Measurements from ENCODE around the gene RGS12. TPM values are rescaled to one million over a fixed set of nuclear protein-coding genes. Genes with fewer than 3 reads are reported as not detected.

RGS12 gene
- total RNA-seq, 2 experiments from 2014 or later, result 5.2 to 6.4 TPM

DNA sequence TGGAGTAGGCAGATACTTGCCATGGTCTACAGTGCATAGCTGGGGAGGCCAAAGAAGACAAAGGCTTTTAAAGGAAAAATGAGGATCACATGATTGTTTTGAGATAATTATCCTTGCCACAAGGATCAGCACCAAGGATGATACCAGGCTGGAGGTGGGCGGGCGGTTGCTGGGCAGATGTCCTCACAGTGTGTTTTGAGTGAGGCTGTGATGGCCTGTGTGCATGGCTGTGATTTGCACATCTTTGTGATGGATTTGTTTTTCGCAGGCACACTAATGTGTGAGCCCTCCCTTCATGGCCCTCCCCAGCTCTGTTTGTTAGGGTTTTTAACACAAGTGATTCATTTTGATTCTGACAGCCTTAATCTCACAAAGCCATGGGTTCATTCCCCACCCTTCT is 46.8 kb downstream of the RGS12 start:
- Histone ChIP-seq H3K9me2 (ENCODE audit: insufficient read depth, low read length) (no peaks in the 10 kb centered on the region), H3K4me1 (ENCODE audit: insufficient read depth, low read length, poor library complexity, severe bottlenecking) (peaks cover 7% of the 10 kb centered on the region), H3K9me3 (ENCODE audit: low read length) (no peaks in the 10 kb centered on the region), H3K27ac (ENCODE audit: low read depth, low read length, poor library complexity, severe bottlenecking) (no peak overlapping the region), H3K79me2 (ENCODE audit: insufficient read depth, low read depth, low read length) (no peaks in the 10 kb centered on the region), H4K20me1 (ENCODE audit: insufficient read depth, low read length) (no peaks in the 10 kb centered on the region), H3K36me3 (ENCODE audit: insufficient read depth, low read length) (no peaks in the 10 kb centered on the region), H2AFZ (ENCODE audit: low read length) (no peak overlapping the region), H3K4me3 (ENCODE audit: low read depth, low read length, poor library complexity, severe bottlenecking) (no peak overlapping the region), H3K4me2 (ENCODE audit: low read length) (no peak overlapping the region)
- intact Hi-C loops (cut with micrococcal nuclease; ENCODE audit: unreplicated experiment), result no loop called here
- no TSS peak for BruUV-seq (replicated peaks)
- ChIA-PET POLR2A (no interaction called here), CTCF (ENCODE audit: unreplicated experiment) (interaction anchor here (0.6 kb wide), 1 partner anchor 134 kb away, joined by 3 read pairs; no protein-coding TSS in a partner anchor)
- no peak for DNase-seq (ENCODE audit: low spot score)
- no peak for TF ChIP-seq EZH2phosphoT487 (IDR thresholded peaks at IDR 0.05; ENCODE audit: borderline replicate concordance, low read depth, low read length)
- TF ChIP-seq, protein P1, sequence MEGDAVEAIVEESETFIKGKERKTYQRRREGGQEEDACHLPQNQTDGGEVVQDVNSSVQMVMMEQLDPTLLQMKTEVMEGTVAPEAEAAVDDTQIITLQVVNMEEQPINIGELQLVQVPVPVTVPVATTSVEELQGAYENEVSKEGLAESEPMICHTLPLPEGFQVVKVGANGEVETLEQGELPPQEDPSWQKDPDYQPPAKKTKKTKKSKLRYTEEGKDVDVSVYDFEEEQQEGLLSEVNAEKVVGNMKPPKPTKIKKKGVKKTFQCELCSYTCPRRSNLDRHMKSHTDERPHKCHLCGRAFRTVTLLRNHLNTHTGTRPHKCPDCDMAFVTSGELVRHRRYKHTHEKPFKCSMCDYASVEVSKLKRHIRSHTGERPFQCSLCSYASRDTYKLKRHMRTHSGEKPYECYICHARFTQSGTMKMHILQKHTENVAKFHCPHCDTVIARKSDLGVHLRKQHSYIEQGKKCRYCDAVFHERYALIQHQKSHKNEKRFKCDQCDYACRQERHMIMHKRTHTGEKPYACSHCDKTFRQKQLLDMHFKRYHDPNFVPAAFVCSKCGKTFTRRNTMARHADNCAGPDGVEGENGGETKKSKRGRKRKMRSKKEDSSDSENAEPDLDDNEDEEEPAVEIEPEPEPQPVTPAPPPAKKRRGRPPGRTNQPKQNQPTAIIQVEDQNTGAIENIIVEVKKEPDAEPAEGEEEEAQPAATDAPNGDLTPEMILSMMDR (conservative IDR thresholded peaks at IDR 0.05; ENCODE audit: low read length), result no peak

DNA sequence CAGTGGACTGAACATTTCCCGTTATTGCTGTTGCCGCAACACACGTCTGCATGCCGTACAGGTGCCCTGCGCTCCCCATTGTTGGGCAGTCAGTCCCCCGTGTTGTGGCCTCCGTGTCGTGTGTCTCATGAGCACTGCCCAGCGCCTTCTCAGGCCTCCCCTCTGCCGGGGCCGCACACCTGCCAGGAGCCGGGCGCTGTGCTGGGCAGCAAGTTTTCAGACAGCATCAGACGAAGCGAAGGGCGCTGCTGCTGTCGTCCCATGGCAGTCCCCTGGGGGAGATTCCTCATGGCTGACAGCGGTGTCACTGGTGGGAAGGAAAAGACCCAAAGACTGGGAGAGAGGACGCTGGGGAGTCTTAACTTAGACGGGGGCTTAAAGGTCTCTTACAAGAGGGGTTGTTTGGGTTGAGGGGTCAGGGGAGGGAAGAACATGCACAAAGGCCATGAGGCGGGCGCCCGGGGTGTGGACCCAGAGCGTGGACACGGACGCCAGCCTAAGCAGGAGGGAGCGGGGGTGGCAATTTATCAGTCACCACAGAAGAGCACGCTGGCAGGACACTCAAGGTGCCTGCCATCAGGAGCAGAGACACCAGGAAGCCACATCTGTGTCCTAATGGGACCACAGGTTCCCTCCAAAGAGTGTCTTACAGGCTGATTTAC is 47.3 kb downstream of the RGS12 start:
- H3K79me2 ChIP-seq (ENCODE audit: insufficient read depth, low read depth, low read length), result no peaks in the 10 kb centered on the region
- ChIA-PET POLR2A (no interaction called here), CTCF (ENCODE audit: unreplicated experiment) (no interaction called here)
- no peak overlapping the region for H2AFZ ChIP-seq (ENCODE audit: low read length)
- DNase-seq (ENCODE audit: low spot score), result no peak
- intact Hi-C loops (cut with micrococcal nuclease; ENCODE audit: unreplicated experiment), result no loop called here
- BruUV-seq (replicated peaks), result no TSS peak
- no peak overlapping the region for H3K4me2 ChIP-seq (ENCODE audit: low read length)
- peaks cover 7% of the 10 kb centered on the region for H3K4me1 ChIP-seq (ENCODE audit: insufficient read depth, low read length, poor library complexity, severe bottlenecking)
- no peaks in the 10 kb centered on the region for H3K36me3 ChIP-seq (ENCODE audit: insufficient read depth, low read length)
- H4K20me1 ChIP-seq (ENCODE audit: insufficient read depth, low read length), result no peaks in the 10 kb centered on the region
- no peak overlapping the region for H3K27ac ChIP-seq (ENCODE audit: low read depth, low read length, poor library complexity, severe bottlenecking)
- no peaks in the 10 kb centered on the region for H3K9me3 ChIP-seq (ENCODE audit: low read length)
- no peak for TF ChIP-seq EZH2phosphoT487 (IDR thresholded peaks at IDR 0.05; ENCODE audit: borderline replicate concordance, low read depth, low read length)
- TF ChIP-seq, protein P1 (conservative IDR thresholded peaks at IDR 0.05; ENCODE audit: low read length), result no peak
- H3K9me2 ChIP-seq (ENCODE audit: insufficient read depth, low read length), result no peaks in the 10 kb centered on the region
- H3K4me3 ChIP-seq (ENCODE audit: low read depth, low read length, poor library complexity, severe bottlenecking), result no peak overlapping the region

DNA sequence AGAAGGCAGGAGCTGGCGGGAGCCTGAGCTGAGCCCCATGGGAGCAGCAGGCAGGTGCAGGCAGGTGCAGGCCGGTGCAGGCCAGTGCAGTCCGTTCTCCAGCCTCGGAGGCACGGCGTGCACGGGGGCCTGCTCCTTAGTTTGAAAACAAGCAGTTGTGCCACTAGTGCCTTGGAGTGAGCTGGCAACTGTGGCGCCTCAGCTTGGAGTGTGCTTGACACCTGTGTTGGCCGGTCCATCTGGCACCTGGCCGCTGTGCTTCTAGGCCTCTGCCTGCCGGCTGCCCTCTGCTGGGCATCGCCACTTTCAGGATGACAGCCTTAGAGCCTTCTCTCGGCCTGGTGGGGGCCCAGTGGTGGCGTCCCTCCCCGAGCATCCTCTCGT is 47.9 kb downstream of the RGS12 start:
- Histone ChIP-seq H3K36me3 (ENCODE audit: insufficient read depth, low read length) (no peaks in the 10 kb centered on the region), H3K9me3 (ENCODE audit: low read length) (no peaks in the 10 kb centered on the region), H3K9me2 (ENCODE audit: insufficient read depth, low read length) (no peaks in the 10 kb centered on the region), H3K4me2 (ENCODE audit: low read length) (no peak overlapping the region), H4K20me1 (ENCODE audit: insufficient read depth, low read length) (no peaks in the 10 kb centered on the region), H3K79me2 (ENCODE audit: insufficient read depth, low read depth, low read length) (no peaks in the 10 kb centered on the region), H3K27ac (ENCODE audit: low read depth, low read length, poor library complexity, severe bottlenecking) (no peak overlapping the region), H2AFZ (ENCODE audit: low read length) (no peak overlapping the region), H3K4me3 (ENCODE audit: low read depth, low read length, poor library complexity, severe bottlenecking) (no peak overlapping the region), H3K4me1 (ENCODE audit: insufficient read depth, low read length, poor library complexity, severe bottlenecking) (peaks cover 7% of the 10 kb centered on the region)
- TF ChIP-seq, protein P1 (conservative IDR thresholded peaks at IDR 0.05; ENCODE audit: low read length), result no peak
- no peak for TF ChIP-seq EZH2phosphoT487 (IDR thresholded peaks at IDR 0.05; ENCODE audit: borderline replicate concordance, low read depth, low read length)
- CTCF ChIA-PET (ENCODE audit: unreplicated experiment), result no interaction called here
- no peak for DNase-seq (ENCODE audit: low spot score)
- intact Hi-C loops (cut with micrococcal nuclease; ENCODE audit: unreplicated experiment), result no loop called here
- BruUV-seq (replicated peaks), result no TSS peak
- POLR2A ChIA-PET, result no interaction called here
